ENCODE results near the gene NUDT8.
A peak's percentile ranks its signal among the peaks of the same experiment; 100 is the strongest.

The NUDT8 gene

GRCh38 chr11:67629386-67630227 is at the start of gene NUDT8:
Gene NUDT8, minus strand, starts transcription at chr11:67629937. Its CDS starts 26 bp downstream, at chr11:67629911.
- intact Hi-C loops (cut with DNase I), result loop anchor here (5.0 kb wide), 1 partner anchor 178 kb away; no protein-coding TSS in a partner anchor
- DNase-seq, result peak; percentile 61 to 97 (median 82)

GRCh38 chr11:67675058-67675747 is 45.5 kb upstream of the NUDT8 start:
- DNase-seq, result no peak
- intact Hi-C loops (cut with DNase I), result no loop called here

GRCh38 chr11:67674442-67674871 is 44.7 kb upstream of the NUDT8 start, which contains the start of gene ALDH3B2:
Gene ALDH3B2, minus strand, starts transcription at chr11:67674623. Its CDS starts 7,688 bp downstream, at chr11:67666935.
- intact Hi-C loops (cut with DNase I), result no loop called here
- no peak for DNase-seq

- DNase-seq, result no peak
- intact Hi-C loops (cut with DNase I), result no loop called here
These were observed 44.2 kb upstream of the NUDT8 start for GRCh38 chr11:67673902-67674301.

GRCh38 chr11:67673358-67673757 is 43.6 kb upstream of the NUDT8 start:
- intact Hi-C loops (cut with DNase I), result no loop called here

GRCh38 chr11:67671211-67671520 is 41.4 kb upstream of the NUDT8 start:
- intact Hi-C loops (cut with DNase I), result no loop called here
- peak in 1 of 10 donors; percentile 47 for DNase-seq

More at GRCh38 chr11:67673358-67673757, 43.6 kb upstream of the NUDT8 start:
- no peak for DNase-seq

- intact Hi-C loops (cut with DNase I), result no loop called here
- DNase-seq, result peak in 2 of 10 donors; percentile 50 to 61
These were observed 40.8 kb upstream of the NUDT8 start for GRCh38 chr11:67670316-67671210.

- DNase-seq, result peak in 1 of 10 donors; percentile 41
- intact Hi-C loops (cut with DNase I), result no loop called here
These were observed 38.4 kb upstream of the NUDT8 start for GRCh38 chr11:67668192-67668551.

- DNase-seq, result peak in 1 of 10 donors; percentile 66
- intact Hi-C loops (cut with DNase I), result no loop called here
These were observed 37.9 kb upstream of the NUDT8 start for GRCh38 chr11:67667490-67668191.

- intact Hi-C loops (cut with DNase I), result no loop called here
- peak in 2 of 10 donors; percentile 58 to 78 for DNase-seq
These were observed 37.1 kb upstream of the NUDT8 start for GRCh38 chr11:67666676-67667489.

- intact Hi-C loops (cut with DNase I), result no loop called here
- DNase-seq, result peak in 1 of 10 donors; percentile 51
These were observed 36.5 kb upstream of the NUDT8 start for GRCh38 chr11:67666303-67666645.

- DNase-seq, result peak in 1 of 10 donors; percentile 60
- intact Hi-C loops (cut with DNase I), result no loop called here
These were observed 36.0 kb upstream of the NUDT8 start for GRCh38 chr11:67665541-67666302.

- peak in 1 of 10 donors; percentile 50 for DNase-seq
- intact Hi-C loops (cut with DNase I), result no loop called here
These were observed 35.2 kb upstream of the NUDT8 start for GRCh38 chr11:67664696-67665540.

GRCh38 chr11:67664213-67664585 is 34.5 kb upstream of the NUDT8 start:
- DNase-seq, result peak in 2 of 10 donors; percentile 57 to 79
- intact Hi-C loops (cut with DNase I), result no loop called here

- DNase-seq, result no peak
These were observed 33.9 kb upstream of the NUDT8 start for GRCh38 chr11:67663532-67664212.

GRCh38 chr11:67662835-67663531 is 33.2 kb upstream of the NUDT8 start:
- DNase-seq, result peak in 2 of 10 donors; percentile 35 to 78
- intact Hi-C loops (cut with DNase I), result no loop called here

More at GRCh38 chr11:67663532-67664212, 33.9 kb upstream of the NUDT8 start:
- intact Hi-C loops (cut with DNase I), result no loop called here

Measured in posterior cingulate gyrus (tissue), 11 donors.